Measurements from ENCODE around the gene JAZF1.

Gene JAZF1

GRCh38 chr7:28205506-28205905 is 24.9 kb upstream of the JAZF1 start:
- TF ChIP-seq JUND (IDR thresholded peaks at IDR 0.05; ENCODE audit: low read depth): no peak
- in situ Hi-C loops (cut with HindIII; ENCODE audit: low pct_unique_long_range_greater_than_20kb, low sequenced_read_pairs): no loop called here
- DNase-seq (ENCODE audit: low read depth in 1 of 2, low spot score in 1 of 2): no peak

GRCh38 chr7:28203508-28204240 is 23.1 kb upstream of the JAZF1 start:
- no peak for DNase-seq (ENCODE audit: low read depth in 1 of 2, low spot score in 1 of 2)
- TF ChIP-seq JUND (IDR thresholded peaks at IDR 0.05; ENCODE audit: low read depth): no peak
- in situ Hi-C loops (cut with HindIII; ENCODE audit: low pct_unique_long_range_greater_than_20kb, low sequenced_read_pairs): no loop called here

GRCh38 chr7:28202222-28202621 is 21.6 kb upstream of the JAZF1 start:
- no peak for DNase-seq (ENCODE audit: low read depth in 1 of 2, low spot score in 1 of 2)
- in situ Hi-C loops (cut with HindIII; ENCODE audit: low pct_unique_long_range_greater_than_20kb, low sequenced_read_pairs): no loop called here
- no peak for TF ChIP-seq JUND (IDR thresholded peaks at IDR 0.05; ENCODE audit: low read depth)

GRCh38 chr7:28201131-28201530 is 20.5 kb upstream of the JAZF1 start:
- in situ Hi-C loops (cut with HindIII; ENCODE audit: low pct_unique_long_range_greater_than_20kb, low sequenced_read_pairs): no loop called here
- DNase-seq (ENCODE audit: low read depth in 1 of 2, low spot score in 1 of 2): no peak
- no peak for TF ChIP-seq JUND (IDR thresholded peaks at IDR 0.05; ENCODE audit: low read depth)

DNA sequence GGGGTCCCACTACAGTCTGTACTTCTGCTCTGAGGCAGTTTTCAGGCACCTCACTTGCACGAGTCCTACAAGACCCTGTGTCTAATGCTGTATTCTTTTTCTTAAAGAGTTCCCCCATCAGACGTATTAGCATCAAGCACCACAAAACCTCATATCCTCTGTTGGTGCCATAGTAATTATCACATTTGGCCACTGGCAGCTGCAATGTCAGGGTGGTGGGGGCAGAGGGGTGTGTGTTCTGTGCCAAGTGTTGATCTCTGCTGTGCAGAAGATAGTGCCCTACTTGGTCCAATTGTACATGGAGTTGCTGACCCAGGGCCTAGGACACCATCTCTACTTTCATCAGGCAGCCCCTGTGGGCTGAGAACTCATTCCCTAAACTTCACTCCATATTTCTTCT is 20.0 kb upstream of the JAZF1 start:
- DNase-seq (ENCODE audit: low read depth in 1 of 2, low spot score in 1 of 2): no peak
- in situ Hi-C loops (cut with HindIII; ENCODE audit: low pct_unique_long_range_greater_than_20kb, low sequenced_read_pairs): no loop called here
- no peak for TF ChIP-seq JUND (IDR thresholded peaks at IDR 0.05; ENCODE audit: low read depth)

GRCh38 chr7:28199021-28199510 is 18.5 kb upstream of the JAZF1 start:
- in situ Hi-C loops (cut with HindIII; ENCODE audit: low pct_unique_long_range_greater_than_20kb, low sequenced_read_pairs): no loop called here
- DNase-seq (ENCODE audit: low read depth in 1 of 2, low spot score in 1 of 2): no peak
- no peak for TF ChIP-seq JUND (IDR thresholded peaks at IDR 0.05; ENCODE audit: low read depth)

DNA sequence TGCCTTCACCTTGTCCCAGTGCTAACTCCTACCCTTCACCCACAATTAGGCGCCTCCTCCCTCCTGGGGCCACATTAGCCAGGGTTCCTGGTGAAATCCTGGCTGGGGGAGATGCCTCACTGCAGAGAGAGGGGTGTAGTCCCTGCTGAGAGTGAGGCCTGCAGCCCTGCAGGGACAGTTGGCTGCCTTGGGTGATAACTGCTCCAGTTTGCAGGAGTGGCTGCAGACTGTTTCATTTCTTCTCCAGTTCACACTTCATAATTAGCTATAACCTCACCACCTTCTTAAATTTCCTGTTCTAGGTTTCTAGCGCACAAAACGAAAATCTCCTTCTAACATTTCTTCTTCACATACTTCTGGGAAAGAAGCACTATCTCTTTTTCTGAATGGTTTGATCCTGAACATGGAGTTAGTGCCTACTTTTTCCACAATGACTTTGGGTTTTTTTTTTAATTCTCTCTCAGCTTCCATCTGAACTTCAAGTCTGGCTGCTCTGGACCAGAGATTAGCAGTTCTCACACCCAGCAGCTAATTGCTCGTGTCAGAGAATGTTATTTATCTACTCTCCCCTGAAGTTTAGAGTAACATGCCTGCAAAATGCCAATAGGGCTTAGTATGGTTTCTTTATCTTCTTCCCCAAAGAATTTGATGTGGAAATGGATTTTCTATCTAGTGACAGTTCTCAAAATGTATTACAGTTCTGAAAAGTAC is 15.5 kb upstream of the JAZF1 start:
- in situ Hi-C loops (cut with HindIII; ENCODE audit: low pct_unique_long_range_greater_than_20kb, low sequenced_read_pairs): no loop called here
- no peak for DNase-seq (ENCODE audit: low read depth in 1 of 2, low spot score in 1 of 2)
- no peak for TF ChIP-seq JUND (IDR thresholded peaks at IDR 0.05; ENCODE audit: low read depth)

DNA sequence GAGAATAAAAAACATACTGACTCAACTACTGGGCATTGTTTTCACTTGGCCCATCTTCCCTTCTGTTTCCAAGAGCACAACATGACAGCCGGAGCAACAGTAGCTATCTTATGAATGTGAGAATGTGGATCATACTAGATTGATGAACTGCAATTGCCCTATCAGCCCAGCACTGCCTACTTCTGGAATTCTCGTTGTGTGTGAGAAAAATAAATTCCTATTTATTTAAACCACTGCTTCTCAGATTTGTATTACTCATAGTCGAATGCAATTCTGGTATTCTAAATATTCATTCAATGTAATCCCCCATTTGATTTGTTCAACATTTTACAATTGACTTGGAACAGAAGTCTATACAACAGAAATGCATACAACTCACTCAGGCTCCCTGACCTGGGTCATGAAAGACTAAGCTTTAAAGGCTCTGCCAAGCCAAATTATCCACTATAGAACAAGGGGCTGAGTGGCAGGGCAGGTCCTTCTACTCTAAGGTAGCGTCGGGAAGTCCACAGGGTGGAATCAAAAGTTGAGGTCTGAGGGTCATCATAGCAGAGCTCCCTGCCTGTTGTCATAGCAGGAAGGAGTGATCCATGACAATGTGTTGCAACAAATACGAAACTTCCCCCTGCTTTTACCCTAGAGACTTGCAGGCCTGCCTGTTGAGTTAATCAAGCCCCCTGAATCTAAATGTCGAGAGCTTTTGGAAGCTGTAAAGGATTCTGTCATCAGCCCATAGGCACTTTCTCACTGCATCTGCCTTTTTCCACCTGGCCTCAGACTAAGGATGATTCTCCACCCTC is 12.4 kb upstream of the JAZF1 start:
- in situ Hi-C loops (cut with HindIII; ENCODE audit: low pct_unique_long_range_greater_than_20kb, low sequenced_read_pairs): no loop called here
- no peak for TF ChIP-seq JUND (IDR thresholded peaks at IDR 0.05; ENCODE audit: low read depth)
- no peak for DNase-seq (ENCODE audit: low read depth in 1 of 2, low spot score in 1 of 2)

GRCh38 chr7:28191751-28192150 is 11.2 kb upstream of the JAZF1 start:
- no peak for TF ChIP-seq JUND (IDR thresholded peaks at IDR 0.05; ENCODE audit: low read depth)
- DNase-seq (ENCODE audit: low read depth in 1 of 2, low spot score in 1 of 2): no peak
- in situ Hi-C loops (cut with HindIII; ENCODE audit: low pct_unique_long_range_greater_than_20kb, low sequenced_read_pairs): no loop called here

GRCh38 chr7:28191184-28191583 is 10.6 kb upstream of the JAZF1 start:
- in situ Hi-C loops (cut with HindIII; ENCODE audit: low pct_unique_long_range_greater_than_20kb, low sequenced_read_pairs): no loop called here
- TF ChIP-seq JUND (IDR thresholded peaks at IDR 0.05; ENCODE audit: low read depth): no peak
- no peak for DNase-seq (ENCODE audit: low read depth in 1 of 2, low spot score in 1 of 2)

DNA sequence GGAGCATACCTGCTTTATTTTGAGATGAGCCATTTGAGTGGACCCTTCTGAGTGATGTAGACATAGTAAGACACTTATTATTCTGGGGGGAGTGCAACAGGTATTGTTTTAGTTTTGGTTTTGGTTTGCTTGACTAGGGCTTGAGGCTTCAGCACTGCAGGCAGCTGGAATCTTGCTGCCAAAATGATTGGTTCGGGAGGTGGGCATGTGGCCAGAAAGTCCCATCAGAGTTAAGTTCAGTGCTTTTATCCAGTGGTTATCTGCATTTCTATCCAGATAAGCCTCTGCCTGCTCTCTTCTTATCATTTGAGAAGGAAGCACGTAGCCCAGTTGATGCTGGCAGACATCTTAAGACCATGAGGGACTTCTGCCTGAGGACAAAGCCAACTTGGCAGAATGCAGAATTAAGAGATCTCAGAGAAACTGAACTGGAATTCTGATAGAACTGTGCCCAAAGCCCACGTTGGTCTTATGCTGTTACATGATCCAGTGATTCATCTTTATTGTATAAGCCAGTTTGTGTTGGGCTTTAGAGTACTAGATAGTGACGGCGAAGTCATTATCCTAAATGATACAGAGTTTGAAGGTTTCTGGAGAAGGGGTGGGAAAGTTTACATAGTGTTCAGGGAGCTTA is 9.6 kb upstream of the JAZF1 start:
- in situ Hi-C loops (cut with HindIII; ENCODE audit: low pct_unique_long_range_greater_than_20kb, low sequenced_read_pairs): no loop called here
- no peak for DNase-seq (ENCODE audit: low read depth in 1 of 2, low spot score in 1 of 2)
- no peak for TF ChIP-seq JUND (IDR thresholded peaks at IDR 0.05; ENCODE audit: low read depth)

GRCh38 chr7:28187012-28187411 is 6.4 kb upstream of the JAZF1 start:
- in situ Hi-C loops (cut with HindIII; ENCODE audit: low pct_unique_long_range_greater_than_20kb, low sequenced_read_pairs): no loop called here
- no peak for TF ChIP-seq JUND (IDR thresholded peaks at IDR 0.05; ENCODE audit: low read depth)
- no peak for DNase-seq (ENCODE audit: low read depth in 1 of 2, low spot score in 1 of 2)
